K562 (cell line): ENCODE data around the gene ZNF582. TPM values are rescaled to one million over a fixed set of nuclear protein-coding genes. Genes with fewer than 3 reads are reported as not detected.

Experiments used
- ARID3A ChIP-seq: IDR thresholded peaks from 2 replicates; pipeline ENCODE4 v1.6.1; 2012; ENCODE audit warnings: low read depth, low read length, improper control_type of control experiment, borderline replicate concordance
- BCOR ChIP-seq: fragments of 450-650 bp; IDR thresholded peaks from 2 replicates; pipeline ENCODE4 v1.6.1; 2016
- BMI1 ChIP-seq: fragments of 150-350 bp; IDR thresholded peaks from 2 replicates; pipeline ENCODE4 v1.6.1; 2014; ENCODE audit warnings: low read length
- CREB5 ChIP-seq: fragments of 250-450 bp; sonication (Bioruptor Pico); IDR thresholded peaks from 2 replicates; pipeline ENCODE4 v1.5.0; 2020; ENCODE audit warnings: mild to moderate bottlenecking
- GMEB1 ChIP-seq: fragments of 250-450 bp; sonication (Bioruptor Pico); IDR thresholded peaks from 2 replicates; pipeline ENCODE4 v1.4.0; 2020; ENCODE audit warnings: mild to moderate bottlenecking
- HNRNPL ChIP-seq: fragments of 200-400 bp; formaldehyde crosslinking; IDR thresholded peaks from 2 replicates; pipeline ENCODE4 v1.6.1; 2017; ENCODE audit warnings: low read depth, mild to moderate bottlenecking, low read length
- REST ChIP-seq, 2 experiments: fragments of 450-650 bp; formaldehyde crosslinking in 1 of 2; IDR thresholded peaks; 2 replicates each; pipeline versions ENCODE4 v1.4.0 to v1.6.1; 2014 to 2020; ENCODE audit warnings: mild to moderate bottlenecking in 2 of 2, borderline replicate concordance in 1 of 2, low read depth in 1 of 2
- TBL1XR1 ChIP-seq, 2 experiments: IDR thresholded peaks; 2 replicates each; pipeline ENCODE4 v1.6.1; 2012; ENCODE audit warnings: improper control_type of control experiment in 2 of 2, low read length in 2 of 2, mild to moderate bottlenecking in 1 of 2
- U2AF2 ChIP-seq: fragments of 200-400 bp; formaldehyde crosslinking; optimal IDR thresholded peaks from 2 replicates; pipeline ENCODE3; 2017; ENCODE audit warnings: low read depth, mild to moderate bottlenecking, low read length
- ZBTB43 ChIP-seq: sonication (generic); formaldehyde crosslinking; IDR thresholded peaks from 2 replicates; pipeline ENCODE4 v1.8.0; 2023; ENCODE audit warnings: mild to moderate bottlenecking, missing genetic modification reagents
- ZNF445 ChIP-seq: fragments of 250-450 bp; sonication (Bioruptor Pico); IDR thresholded peaks from 2 replicates; pipeline ENCODE4 v1.4.0; 2020; ENCODE audit warnings: low read depth, mild to moderate bottlenecking, moderate library complexity
- polyA plus RNA-seq, 8 experiments: library from polyadenylated mRNA; depleted of rRNA in 4 of 8; stranded (reverse) in 5 of 8; unstranded in 3 of 8; fragments of >200 nt; fragmentation: Nextera tagmentation in 2 of 8; fragmentation: Illumina TruSeq in 1 of 8; extraction: Ambion mirVana in 2 of 8; extraction: Trizol in 1 of 8; gene quantifications; 2 replicates each; pipeline versions ENCODE4 v1.2.1 to v1.2.3, GENCODE V29; 2011 to 2014; ENCODE audit warnings: inconsistent platforms in 1 of 8, missing spikeins in 1 of 8
- total RNA-seq, 7 experiments: library from RNA; depleted of rRNA in 6 of 7; stranded (reverse); fragments of >200 nt in 6 of 7; fragmentation: Illumina TruSeq in 2 of 7; extraction: Trizol in 2 of 7; gene quantifications; 2 replicates each; pipeline versions ENCODE4 v1.2.1 to v1.2.3, GENCODE V29; 2011 to 2021; ENCODE audit warnings: low replicate concordance in 1 of 7

ZNF582 gene
- total and polyA plus RNA-seq, 9 of the 15 experiments (the other 6 are each of a cell fraction or from before 2014, with no cell fraction given), result 0.72 to 3.3 (median 1.6) TPM

- TF ChIP-seq GMEB1 (peak; percentile 76), TBL1XR1 (IDR thresholded peaks at IDR 0.05; ENCODE audit: low read length in 2 of 2) (no peak), HNRNPL (no peak), CREB5 (no peak), ZNF445 (no peak), BMI1 (no peak), ARID3A (no peak), U2AF2 (no peak), REST (IDR thresholded peaks at IDR 0.05; ENCODE audit: borderline replicate concordance) (no peak), REST (CRISPR knock-in tag; IDR thresholded peaks at IDR 0.05; ENCODE audit: low read depth) (peak; percentile 70; the same call in 1 of the 2 replicates), BCOR (no peak), ZBTB43 (CRISPR knock-in tag) (no peak)
These were observed 25.3 kb downstream of the ZNF582 start (continued) for GRCh38 chr19:56367829-56368711.
